Endothelial cell of umbilical vein (primary cell): ENCODE measurements around the gene ANP32B. TPM values are rescaled to one million over a fixed set of nuclear protein-coding genes. Genes with fewer than 3 reads are reported as not detected.

Experiments used
- BruUV-seq: library from RNA; stranded (reverse); fragments of 400-500 nt; replicated peaks from 2 replicates; lab custom pipeline; 2021; lab: Mats Ljungman, UMichigan
- CTCF ChIA-PET: fragments of 300-600, 350-600 bp; sonication (Branson Sonifier 250); formaldehyde crosslinking; loops from one replicate; lab custom pipeline; 2021; ENCODE audit warnings: antibody characterized with exemption, inconsistent platforms; lab: Charles Lee
- POLR2A ChIA-PET: fragments of 300-600, 350-600 bp; sonication (Branson Sonifier 250); formaldehyde crosslinking; loops from one replicate; lab custom pipeline; 2021; ENCODE audit warnings: antibody characterized with exemption, inconsistent platforms; lab: Charles Lee
- DNase-seq: peaks from one replicate; pipeline ENCODE4 v3.0.0-alpha.2; 2011; ENCODE audit warnings: low read depth, low spot score
- FAIRE-seq: peaks from 2 replicates; lab custom pipeline; 2011; peaks lifted over from hg19 to GRCh38; lab: Jason Lieb, UNC
- H2AFZ ChIP-seq: 2 replicates; pipeline ENCODE4 v1.6.0; 2012; ENCODE audit warnings: low read depth, low read length, control low read depth, inconsistent platforms
- H3K27ac ChIP-seq: 2 replicates; pipeline ENCODE4 v1.5.1; 2011; ENCODE audit warnings: low read depth, mild to moderate bottlenecking, control low read depth, low read length, moderate library complexity; ENCODE audit not compliant: insufficient read depth
- H3K27me3 ChIP-seq, 2 experiments: 2 replicates each; pipeline versions ENCODE4 v1.6.0 to v1.6.1; 2011; ENCODE audit warnings: low read length in 2 of 2, mixed read lengths in 1 of 2; ENCODE audit not compliant: control insufficient read depth in 2 of 2, insufficient read depth in 2 of 2
- H3K36me3 ChIP-seq, 2 experiments: 2 replicates in 1 of 2; 3 replicates in 1 of 2; pipeline ENCODE4 v1.5.1; 2011; ENCODE audit warnings: low read length in 2 of 2, mild to moderate bottlenecking in 1 of 2, moderate library complexity in 1 of 2; ENCODE audit not compliant: control insufficient read depth in 2 of 2, insufficient read depth in 2 of 2; ENCODE audit errors: extremely low read depth in 1 of 2
- H3K4me1 ChIP-seq: 3 replicates; pipeline ENCODE4 v1.5.1; 2011; ENCODE audit warnings: mild to moderate bottlenecking, low read length; ENCODE audit not compliant: control insufficient read depth, insufficient read depth; ENCODE audit errors: extremely low read depth
- H3K4me2 ChIP-seq: 2 replicates; pipeline ENCODE4 v1.6.1; 2011; ENCODE audit warnings: low read length, control low read depth, mixed read lengths; ENCODE audit not compliant: insufficient read depth
- H3K4me3 ChIP-seq, 3 experiments: fragments of 200-600 bp in 1 of 3; sonication (generic), shearing (Covaris generic) in 1 of 3; replicated peaks in 1 of 3; 2 replicates each; pipeline ENCODE4 v1.5.1; 2011 to 2016; ENCODE audit warnings: control low read depth in 3 of 3, low read length in 3 of 3, mild to moderate bottlenecking in 2 of 3, inconsistent platforms in 1 of 3, low read depth in 1 of 3, moderate library complexity in 1 of 3; ENCODE audit not compliant: insufficient read depth in 1 of 3
- H3K79me2 ChIP-seq: 2 replicates; pipeline ENCODE4 v1.6.0; 2012; ENCODE audit warnings: low read length, inconsistent platforms; ENCODE audit not compliant: control insufficient read depth, insufficient read depth
- H3K9ac ChIP-seq: replicated peaks from 2 replicates; pipeline ENCODE3; 2011; ENCODE audit warnings: low read length, control low read depth; ENCODE audit not compliant: insufficient read depth; ENCODE audit errors: extremely low read depth
- H3K9me1 ChIP-seq: replicated peaks from 3 replicates; pipeline ENCODE4 v1.6.0; 2011; ENCODE audit warnings: mild to moderate bottlenecking, low read length; ENCODE audit not compliant: control insufficient read depth, insufficient read depth; ENCODE audit errors: extremely low read depth
- H3K9me3 ChIP-seq: replicated peaks from 2 replicates; pipeline ENCODE4 v1.5.1; 2012; ENCODE audit warnings: low read length, inconsistent platforms; ENCODE audit not compliant: control insufficient read depth, insufficient read depth
- H4K20me1 ChIP-seq: replicated peaks from 2 replicates; pipeline ENCODE3; 2011; ENCODE audit warnings: mild to moderate bottlenecking, low read length; ENCODE audit not compliant: control insufficient read depth, insufficient read depth; ENCODE audit errors: extremely low read depth
- EZH2 ChIP-seq: IDR thresholded peaks from 2 replicates; pipeline ENCODE4 v1.6.1; 2012; ENCODE audit warnings: borderline replicate concordance, low read depth, mild to moderate bottlenecking, moderate library complexity, low read length, inconsistent platforms; ENCODE audit not compliant: severe bottlenecking
- FOS ChIP-seq: IDR thresholded peaks from 2 replicates; pipeline ENCODE4 v1.6.1; 2011; ENCODE audit warnings: mild to moderate bottlenecking, low read length, moderate library complexity, borderline replicate concordance; ENCODE audit not compliant: insufficient read depth
- GATA2 ChIP-seq: IDR thresholded peaks from 2 replicates; pipeline ENCODE4 v1.7.0; 2011; ENCODE audit warnings: low read depth, mild to moderate bottlenecking, moderate library complexity, mixed read lengths, low read length; ENCODE audit not compliant: insufficient read length, insufficient read depth
- JUN ChIP-seq: IDR thresholded peaks from 2 replicates; pipeline ENCODE4 v1.6.1; 2011; ENCODE audit warnings: borderline replicate concordance, low read depth; ENCODE audit not compliant: insufficient read length, insufficient read depth
- MAX ChIP-seq: IDR thresholded peaks from 2 replicates; pipeline ENCODE4 v1.6.1; 2011; ENCODE audit not compliant: insufficient read depth, insufficient read length
- MYC ChIP-seq: IDR thresholded peaks from one replicate; pipeline ENCODE4 v1.6.1; 2011; ENCODE audit warnings: mild to moderate bottlenecking, low read depth, low read length
- POLR2A ChIP-seq: IDR thresholded peaks from 2 replicates; pipeline ENCODE4 v1.6.1; 2012; ENCODE audit warnings: low read depth, mild to moderate bottlenecking, control low read depth, low read length
- POLR2AphosphoS5 ChIP-seq: IDR thresholded peaks from 2 replicates; pipeline ENCODE4 v1.6.1; 2012; ENCODE audit warnings: low read depth, mild to moderate bottlenecking, control low read depth, low read length, moderate library complexity; ENCODE audit not compliant: insufficient read depth
- dilution Hi-C: fragments of 300-500 bp; cut with MboI; formaldehyde crosslinking; loops from one replicate; pipeline ENCODE4 v1.15.0; 2019; ENCODE audit warnings: low sequenced_read_pairs; ENCODE audit not compliant: extremely low pct_ligation_motif_present
- intact Hi-C: fragments of 100-400 bp; cut with micrococcal nuclease; formaldehyde crosslinking; loops from one replicate; pipeline ENCODE4 v1.10.0; 2022
- polyA plus RNA-seq, 4 experiments: library from polyadenylated mRNA; depleted of rRNA in 3 of 4; stranded (reverse) in 3 of 4; unstranded in 1 of 4; fragments of >200 nt; gene quantifications; 2 replicates each; pipeline versions ENCODE4 v1.2.1 to v1.2.3, GENCODE V29; 2011 to 2012; ENCODE audit warnings: missing spikeins in 1 of 4
- total RNA-seq: library from RNA; stranded (reverse); gene quantifications from 2 replicates; pipeline ENCODE4 v1.2.3, GENCODE V29; 2021
- TF ChIP-seq, protein P1 (sequence below), 2 donors: IDR thresholded peaks; 1 replicate in 1 of 2; 2 replicates in 1 of 2; pipeline ENCODE4 v1.5.1; 2011; ENCODE audit warnings: low read length in 2 of 2, mild to moderate bottlenecking in 2 of 2, moderate library complexity in 2 of 2, control low read depth in 1 of 2, inconsistent platforms in 1 of 2, low read depth in 1 of 2; ENCODE audit not compliant: insufficient read depth in 1 of 2; ENCODE audit errors: extremely low read depth in 1 of 2

The ANP32B gene
- total and polyA plus RNA-seq, 2 donors (not counting 3 experiments of a cell fraction or from before 2014, with no cell fraction given): 13.9 to 173 TPM

DNA sequence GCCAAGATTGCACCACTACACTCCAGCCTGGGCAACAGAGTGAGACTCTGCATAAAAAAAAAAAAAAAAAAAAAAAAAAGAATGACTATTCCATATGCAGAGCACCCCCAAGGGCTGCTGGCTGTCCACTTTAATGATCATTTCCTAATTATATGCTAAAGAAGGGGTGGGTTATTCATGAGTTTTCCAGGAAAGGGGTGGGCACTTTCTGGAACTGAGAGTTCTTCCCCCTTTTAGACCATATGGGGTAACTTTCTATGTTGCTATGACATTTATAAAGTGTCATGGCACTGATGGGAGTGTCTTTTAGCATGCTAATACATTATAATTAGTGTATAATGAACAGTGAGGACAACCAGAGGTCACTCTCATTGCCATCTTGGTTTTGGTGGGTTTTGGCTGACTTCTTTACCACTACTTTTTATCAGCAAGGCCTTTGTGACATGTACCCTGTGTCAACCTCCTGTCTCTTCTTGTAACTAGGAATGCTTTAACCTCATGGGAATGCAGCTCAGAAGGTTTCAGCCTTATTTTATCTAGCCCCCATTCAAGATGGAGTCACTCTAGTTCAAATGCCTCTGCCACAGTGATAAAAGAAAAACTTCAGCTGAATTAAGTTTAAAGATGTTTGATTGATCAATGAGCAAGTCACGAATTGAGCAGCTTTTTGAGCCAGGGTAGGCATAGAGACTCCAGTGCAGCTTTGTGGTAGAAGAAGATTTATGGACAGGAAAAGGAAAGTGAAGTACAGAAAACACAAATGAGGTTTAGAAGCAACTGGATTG, 66.3 kb downstream of the ANP32B start:
- H3K4me1 ChIP-seq: no peaks in the 10 kb centered on the region
- FAIRE-seq: no peak
- no peaks in the 10 kb centered on the region for H4K20me1 ChIP-seq
- no peaks in the 10 kb centered on the region for H3K36me3 ChIP-seq
- no peaks in the 10 kb centered on the region for H3K27me3 ChIP-seq
- ChIA-PET CTCF (interaction anchor here (4.0 kb wide), 1 partner anchor 15 kb away, joined by 30 read pairs; no protein-coding TSS in a partner anchor), POLR2A (no interaction called here)
- no peak overlapping the region for H3K9ac ChIP-seq
- no peaks in the 10 kb centered on the region for H3K9me3 ChIP-seq
- H3K27ac ChIP-seq: no peak overlapping the region
- no peaks in the 10 kb centered on the region for H3K79me2 ChIP-seq
- TF ChIP-seq, protein P1, sequence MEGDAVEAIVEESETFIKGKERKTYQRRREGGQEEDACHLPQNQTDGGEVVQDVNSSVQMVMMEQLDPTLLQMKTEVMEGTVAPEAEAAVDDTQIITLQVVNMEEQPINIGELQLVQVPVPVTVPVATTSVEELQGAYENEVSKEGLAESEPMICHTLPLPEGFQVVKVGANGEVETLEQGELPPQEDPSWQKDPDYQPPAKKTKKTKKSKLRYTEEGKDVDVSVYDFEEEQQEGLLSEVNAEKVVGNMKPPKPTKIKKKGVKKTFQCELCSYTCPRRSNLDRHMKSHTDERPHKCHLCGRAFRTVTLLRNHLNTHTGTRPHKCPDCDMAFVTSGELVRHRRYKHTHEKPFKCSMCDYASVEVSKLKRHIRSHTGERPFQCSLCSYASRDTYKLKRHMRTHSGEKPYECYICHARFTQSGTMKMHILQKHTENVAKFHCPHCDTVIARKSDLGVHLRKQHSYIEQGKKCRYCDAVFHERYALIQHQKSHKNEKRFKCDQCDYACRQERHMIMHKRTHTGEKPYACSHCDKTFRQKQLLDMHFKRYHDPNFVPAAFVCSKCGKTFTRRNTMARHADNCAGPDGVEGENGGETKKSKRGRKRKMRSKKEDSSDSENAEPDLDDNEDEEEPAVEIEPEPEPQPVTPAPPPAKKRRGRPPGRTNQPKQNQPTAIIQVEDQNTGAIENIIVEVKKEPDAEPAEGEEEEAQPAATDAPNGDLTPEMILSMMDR (IDR thresholded peaks at IDR 0.05; ENCODE audit: extremely low read depth in 1 of 2, insufficient read depth in 1 of 2, low read depth in 1 of 2, low read length in 2 of 2): no peak
- TF ChIP-seq POLR2A (no peak), FOS (no peak), MAX (no peak), EZH2 (no peak), POLR2AphosphoS5 (no peak), JUN (no peak), MYC (no peak), GATA2 (no peak)
- no peaks in the 10 kb centered on the region for H3K9me1 ChIP-seq
- intact Hi-C loops (no loop called here), dilution Hi-C loops (no loop called here)
- DNase-seq: no peak
- no TSS peak for BruUV-seq
- no peak overlapping the region for H3K4me2 ChIP-seq
- no peak overlapping the region for H2AFZ ChIP-seq
- no peak overlapping the region for H3K4me3 ChIP-seq
